Measurements from ENCODE around the gene MLH3.

The MLH3 gene

GRCh38 chr14:75048101-75048500 lies 3.2 kb downstream of the MLH3 start:
- no peak for DNase-seq (ENCODE audit: low read depth in 1 of 2, low spot score in 1 of 2)
- no peak overlapping the region for H3K27ac ChIP-seq (replicated peaks)
- no peaks in the 10 kb centered on the region for H3K27me3 ChIP-seq (ENCODE audit: insufficient read depth, poor library complexity, severe bottlenecking)
- TF ChIP-seq REST (IDR thresholded peaks at IDR 0.05; ENCODE audit: insufficient replicate concordance, low read depth) (no peak), POLR2AphosphoS5 (IDR thresholded peaks at IDR 0.05; ENCODE audit: low read depth) (no peak), GABPA (IDR thresholded peaks at IDR 0.05; ENCODE audit: low read depth) (no peak), CTCF (IDR thresholded peaks at IDR 0.05; ENCODE audit: insufficient read depth, low read length) (no peak), SPI1 (IDR thresholded peaks at IDR 0.05; ENCODE audit: borderline replicate concordance, low read depth) (no peak)
- no peak overlapping the region for H3K4me3 ChIP-seq (replicated peaks; ENCODE audit: insufficient read depth, low read length)

- Histone ChIP-seq H3K27ac (replicated peaks) (no peak overlapping the region), H3K27me3 (ENCODE audit: insufficient read depth, poor library complexity, severe bottlenecking) (no peaks in the 10 kb centered on the region), H3K4me3 (replicated peaks; ENCODE audit: insufficient read depth, low read length) (no peak overlapping the region)
- no peak for DNase-seq (ENCODE audit: low read depth in 1 of 2, low spot score in 1 of 2)
- TF ChIP-seq SPI1 (IDR thresholded peaks at IDR 0.05; ENCODE audit: borderline replicate concordance, low read depth) (no peak), POLR2AphosphoS5 (IDR thresholded peaks at IDR 0.05; ENCODE audit: low read depth) (no peak), REST (IDR thresholded peaks at IDR 0.05; ENCODE audit: insufficient replicate concordance, low read depth) (no peak), CTCF (IDR thresholded peaks at IDR 0.05; ENCODE audit: insufficient read depth, low read length) (no peak), GABPA (IDR thresholded peaks at IDR 0.05; ENCODE audit: low read depth) (no peak)
These were observed 3.8 kb downstream of the MLH3 start for GRCh38 chr14:75047506-75047905.

GRCh38 chr14:75046899-75047298 lies 4.4 kb downstream of the MLH3 start:
- H3K27me3 ChIP-seq (ENCODE audit: insufficient read depth, poor library complexity, severe bottlenecking): no peaks in the 10 kb centered on the region
- TF ChIP-seq GABPA (IDR thresholded peaks at IDR 0.05; ENCODE audit: low read depth) (no peak), POLR2AphosphoS5 (IDR thresholded peaks at IDR 0.05; ENCODE audit: low read depth) (no peak), CTCF (IDR thresholded peaks at IDR 0.05; ENCODE audit: insufficient read depth, low read length) (no peak), REST (IDR thresholded peaks at IDR 0.05; ENCODE audit: insufficient replicate concordance, low read depth) (no peak), SPI1 (IDR thresholded peaks at IDR 0.05; ENCODE audit: borderline replicate concordance, low read depth) (no peak)
- no peak for DNase-seq (ENCODE audit: low read depth in 1 of 2, low spot score in 1 of 2)
- no peak overlapping the region for H3K27ac ChIP-seq (replicated peaks)
- no peak overlapping the region for H3K4me3 ChIP-seq (replicated peaks; ENCODE audit: insufficient read depth, low read length)
